ENCODE measurements around the gene B3GALT4.
A peak's percentile ranks its signal among the peaks of the same experiment; 100 is the strongest.
"Not testable (repeated sequence)": the region's sequence is repeated elsewhere in the genome, so short reads cannot be mapped to it uniquely, and the experiment has no call there.

The B3GALT4 gene

GRCh38 chr6:33272275-33273128 lies 4.4 kb upstream of the B3GALT4 start:
- no peak for DNase-seq

- DNase-seq = no peak
Observed at GRCh38 chr6:33273129-33273923, 3.6 kb upstream of the B3GALT4 start.

- DNase-seq = no peak
Observed at GRCh38 chr6:33273924-33274902, 2.7 kb upstream of the B3GALT4 start.

- not testable (repeated sequence) for DNase-seq
Observed at GRCh38 chr6:33275795-33276580, 935 bp upstream of the B3GALT4 start.

- no peak for DNase-seq
Observed at GRCh38 chr6:33276581-33276863, 401 bp upstream of the B3GALT4 start.

DNA sequence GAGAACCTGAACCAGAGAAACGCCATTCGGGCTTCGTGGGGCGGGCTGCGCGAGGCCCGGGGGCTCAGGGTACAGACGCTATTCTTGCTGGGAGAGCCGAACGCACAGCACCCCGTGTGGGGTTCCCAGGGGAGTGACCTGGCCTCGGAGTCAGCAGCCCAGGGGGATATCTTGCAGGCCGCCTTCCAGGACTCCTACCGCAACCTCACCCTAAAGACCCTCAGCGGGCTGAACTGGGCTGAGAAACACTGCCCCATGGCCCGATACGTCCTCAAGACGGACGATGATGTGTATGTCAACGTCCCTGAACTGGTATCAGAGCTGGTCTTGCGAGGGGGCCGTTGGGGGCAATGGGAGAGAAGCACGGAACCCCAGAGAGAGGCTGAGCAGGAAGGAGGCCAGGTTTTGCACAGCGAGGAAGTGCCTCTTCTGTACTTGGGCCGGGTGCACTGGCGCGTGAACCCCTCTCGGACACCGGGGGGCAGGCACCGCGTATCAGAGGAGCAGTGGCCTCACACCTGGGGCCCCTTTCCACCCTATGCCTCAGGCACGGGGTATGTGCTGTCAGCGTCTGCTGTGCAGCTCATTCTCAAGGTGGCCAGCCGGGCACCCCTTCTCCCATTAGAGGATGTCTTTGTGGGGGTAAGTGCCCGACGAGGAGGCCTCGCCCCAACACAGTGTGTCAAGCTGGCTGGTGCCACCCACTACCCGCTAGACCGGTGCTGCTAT lies 904 bp downstream of the B3GALT4 start:
- no peak for DNase-seq

- DNase-seq = no peak
Observed at GRCh38 chr6:33278392-33278741, 1.4 kb downstream of the B3GALT4 start.

GRCh38 chr6:33278810-33279209 lies 1.9 kb downstream of the B3GALT4 start:
- no peak for DNase-seq

DNA sequence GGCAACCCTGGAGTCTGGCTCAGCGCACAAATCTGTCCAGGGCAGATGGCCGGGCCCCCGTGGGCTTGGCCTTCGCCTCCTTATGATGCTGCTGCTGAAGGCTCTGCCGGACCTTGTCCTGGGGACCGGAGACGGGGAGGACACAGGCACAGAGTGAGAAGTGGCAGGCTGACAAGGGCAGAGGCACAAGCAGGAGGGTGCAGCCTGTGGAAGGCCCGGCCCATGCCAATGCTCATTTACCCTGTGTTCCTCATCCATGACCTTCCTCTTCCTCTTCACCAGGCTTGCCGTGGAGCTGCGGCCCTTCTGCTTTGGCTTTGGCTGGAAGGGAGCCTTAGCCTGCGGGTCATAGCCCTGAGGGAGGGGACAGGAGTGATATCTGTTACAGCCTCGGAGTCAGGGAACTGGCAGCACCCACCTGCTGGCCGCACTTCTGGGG lies 2.4 kb downstream of the B3GALT4 start:
- DNase-seq = no peak

DNA sequence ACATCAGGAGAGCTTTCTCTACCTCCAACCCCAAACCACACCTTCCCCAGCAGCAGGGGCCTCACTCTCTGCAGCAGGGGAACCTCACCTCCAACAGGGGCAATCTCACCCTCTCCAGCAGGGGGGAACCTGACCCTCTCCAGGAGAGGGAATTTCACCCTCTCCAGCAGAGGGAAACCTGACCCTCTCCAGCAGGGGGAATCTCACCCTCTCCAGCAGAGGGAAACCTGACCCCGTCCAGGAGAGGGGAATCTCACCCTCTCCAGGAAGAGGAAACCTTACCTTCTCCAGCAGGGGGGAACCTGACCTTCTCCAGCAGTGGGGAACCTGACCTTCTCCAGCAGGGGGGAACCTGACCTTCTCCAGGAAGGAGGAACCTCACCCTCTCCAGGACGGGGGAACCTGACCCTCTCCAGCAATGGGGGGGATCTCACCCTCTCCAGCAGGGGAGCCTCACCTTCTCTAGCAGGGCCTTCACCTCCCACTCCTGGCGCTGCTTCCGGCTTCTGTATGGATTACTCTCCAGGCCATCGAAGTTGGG lies 3.1 kb downstream of the B3GALT4 start:
- peak; percentile 7 for DNase-seq

GRCh38 chr6:33280539-33280938 lies 3.6 kb downstream of the B3GALT4 start:
- DNase-seq = no peak

DNA sequence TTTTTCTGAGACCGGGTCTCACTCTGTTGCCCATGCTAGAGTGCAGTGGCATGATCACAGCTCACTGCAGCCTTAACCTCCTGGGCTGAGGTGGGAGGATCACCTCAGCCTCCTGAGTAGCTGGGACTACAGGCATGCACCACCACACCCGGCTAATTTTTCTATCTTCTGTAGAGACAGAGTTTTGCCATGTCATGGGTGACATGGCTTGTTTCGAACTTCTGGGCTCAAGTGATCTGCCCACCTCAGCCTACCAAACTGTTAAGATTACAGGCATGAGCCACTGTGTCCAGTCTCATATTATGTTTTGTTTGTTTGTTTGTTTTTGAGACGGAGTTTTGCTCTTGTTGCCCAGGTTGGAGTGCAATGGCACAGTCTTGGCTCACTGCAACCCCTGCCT lies 8.3 kb downstream of the B3GALT4 start:
- not testable (repeated sequence) for DNase-seq

DNA sequence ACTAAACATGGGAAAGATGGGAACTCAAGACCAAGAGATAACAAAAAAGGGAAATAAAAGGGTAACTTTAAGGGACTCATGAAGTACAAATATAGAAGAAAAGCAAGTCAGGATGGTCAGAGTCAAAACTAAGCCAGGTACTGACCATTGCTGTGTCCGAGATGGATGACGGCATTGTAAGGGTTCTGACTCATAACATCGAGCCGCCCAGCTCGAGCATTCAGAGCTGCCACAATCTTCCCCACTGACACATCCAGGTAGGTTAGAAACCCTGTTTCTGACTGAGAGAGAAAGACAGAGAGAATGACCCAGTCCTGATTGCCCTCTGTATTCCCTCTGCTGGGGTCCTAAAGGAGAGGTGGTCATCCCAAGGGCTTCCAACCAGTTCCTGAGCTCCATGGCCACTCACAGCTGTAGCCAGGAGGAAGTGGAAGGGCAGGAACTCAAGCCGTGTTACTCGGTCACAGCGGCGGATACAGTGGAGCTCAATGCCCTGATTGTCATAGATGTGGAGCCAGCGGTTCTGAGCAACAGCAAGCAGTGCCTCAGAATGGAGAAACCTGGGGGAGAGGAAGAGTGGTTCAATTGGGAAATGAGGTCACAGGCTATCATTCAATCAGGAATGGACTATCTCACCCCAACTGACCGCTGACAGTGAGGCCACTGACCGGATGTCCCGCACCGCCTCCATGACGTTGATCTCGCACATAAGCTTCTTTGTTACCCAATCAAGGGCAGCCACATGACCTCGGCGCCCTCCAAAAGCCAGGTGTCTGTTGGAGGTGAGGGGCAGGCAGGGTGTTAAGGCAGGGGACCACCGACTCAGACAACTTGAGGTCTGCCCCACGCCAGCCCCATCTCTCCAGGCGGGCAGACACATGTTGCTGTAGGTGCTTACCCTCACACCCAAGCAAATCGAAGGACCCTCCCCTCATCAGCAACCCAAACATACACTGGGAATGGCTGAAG lies 10.3 kb downstream of the B3GALT4 start:
- no peak for DNase-seq

GRCh38 chr6:33288141-33288920 lies 11.4 kb downstream of the B3GALT4 start:
- DNase-seq = no peak

GRCh38 chr6:33288921-33289783 lies 12.2 kb downstream of the B3GALT4 start, which contains the start of the genes PFDN6 and WDR46:
Gene PFDN6, plus strand, starts transcription at chr6:33289601. Its CDS starts 256 bp downstream, at chr6:33289857.
Gene WDR46, minus strand, starts transcription at chr6:33289239. Its CDS starts 69 bp downstream, at chr6:33289170.
- DNase-seq = peak; percentile 82

GRCh38 chr6:33289784-33290315 lies 12.9 kb downstream of the B3GALT4 start:
- DNase-seq = no peak

DNA sequence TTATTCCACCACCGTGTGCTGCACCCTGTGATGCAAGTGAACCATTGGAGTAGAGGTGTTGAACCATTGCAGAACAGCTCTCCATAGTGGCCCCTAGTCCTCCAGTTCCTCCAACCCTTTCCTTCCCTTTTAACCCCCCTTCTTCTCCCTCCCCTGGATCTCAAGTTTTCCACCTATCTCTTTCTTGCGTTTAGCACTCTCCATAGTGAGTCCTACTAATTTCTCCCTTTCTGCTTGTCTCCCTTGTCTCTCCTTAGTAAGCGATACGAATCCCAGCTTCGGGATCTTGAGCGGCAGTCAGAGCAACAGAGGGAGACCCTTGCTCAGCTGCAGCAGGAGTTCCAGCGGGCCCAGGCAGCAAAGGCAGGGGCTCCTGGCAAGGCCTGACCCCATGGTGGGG lies 13.5 kb downstream of the B3GALT4 start:
- DNase-seq = no peak
